T-cell (primary cell): ENCODE results near the gene RANBP2. TPM values are rescaled to one million over a fixed set of nuclear protein-coding genes. Genes with fewer than 3 reads are reported as not detected.
"Not testable (repeated sequence)": the region's sequence is repeated elsewhere in the genome, so short reads cannot be mapped to it uniquely, and the experiment has no call there.

Experiments used
- ATAC-seq, 4 experiments: fragments of 200-7000 bp in 3 of 4; fragments of 150-1000 bp in 1 of 4; cut with Tn5 transposase; replicated peaks in 1 of 4; 1 replicate in 3 of 4; 2 replicates in 1 of 4; pipeline ENCODE4 v1.10.0; 2021; ENCODE audit warnings: moderate library complexity in 3 of 4, mild to moderate bottlenecking in 2 of 4, moderate number of reproducible peaks in 1 of 4
- CTCF ChIA-PET, 2 donors: fragments of 300-600 bp; sonication (Branson Sonifier 250); formaldehyde crosslinking; loops; one replicate each; lab custom pipeline; 2022; ENCODE audit warnings: antibody characterized with exemption in 2 of 2; lab: Charles Lee
- POLR2A ChIA-PET, 2 donors: fragments of 300-600 bp; sonication (Branson Sonifier 250); formaldehyde crosslinking; loops; one replicate each; lab custom pipeline; 2022; ENCODE audit warnings: antibody characterized with exemption in 2 of 2; lab: Charles Lee
- DNase-seq, 35 experiments: peaks; one replicate each; pipeline versions ENCODE4 v3.0.0 to v3.0.0-alpha.2; 2013 to 2023
- H3K27ac ChIP-seq: one replicate; pipeline ENCODE4 v1.5.1; 2013; ENCODE audit warnings: low read length
- H3K27me3 ChIP-seq, 2 experiments: replicated peaks in 1 of 2; 1 replicate in 1 of 2; 2 replicates in 1 of 2; pipeline versions ENCODE4 v1.6.1 to v1.7.0; 2013; ENCODE audit warnings: low read length in 1 of 2, mixed read lengths in 1 of 2; ENCODE audit not compliant: control insufficient read depth in 2 of 2, insufficient read depth in 2 of 2; ENCODE audit errors: extremely low read depth in 1 of 2
- H3K36me3 ChIP-seq, 2 donors: 1 replicate in 1 of 2; 2 replicates in 1 of 2; pipeline versions ENCODE4 v1.6.1 to v1.7.0; 2013; ENCODE audit warnings: low read length in 1 of 2; ENCODE audit not compliant: control insufficient read depth in 2 of 2, insufficient read depth in 1 of 2; ENCODE audit errors: extremely low read depth in 1 of 2
- H3K4me1 ChIP-seq, 2 experiments: 1 replicate in 1 of 2; 2 replicates in 1 of 2; pipeline versions ENCODE4 v1.6.1 to v1.7.0; 2013; ENCODE audit warnings: low read length in 2 of 2, mixed read lengths in 1 of 2; ENCODE audit not compliant: insufficient read depth in 2 of 2, control insufficient read depth in 1 of 2; ENCODE audit errors: extremely low read depth in 1 of 2
- H3K4me3 ChIP-seq, 2 donors: 1 replicate in 1 of 2; 2 replicates in 1 of 2; pipeline versions ENCODE4 v1.5.1 to v1.7.0; 2013; ENCODE audit warnings: mild to moderate bottlenecking in 2 of 2, low read length in 1 of 2, moderate library complexity in 1 of 2; ENCODE audit not compliant: control insufficient read depth in 1 of 2; ENCODE audit errors: extremely low read depth in 1 of 2
- H3K9me3 ChIP-seq: 2 replicates; pipeline ENCODE4 v1.7.0; 2013
- H3K27ac Mint-ChIP-seq, 2 donors: one replicate each; pipeline ENCODE4 v1.8.0; 2020 to 2021; ENCODE audit warnings: mild to moderate bottlenecking in 2 of 2, mixed read lengths in 2 of 2
- H3K27me3 Mint-ChIP-seq, 2 donors: one replicate each; pipeline ENCODE4 v1.8.0; 2021 to 2022; ENCODE audit warnings: mixed read lengths in 2 of 2
- H3K36me3 Mint-ChIP-seq: one replicate; pipeline ENCODE4 v1.8.0; 2021; ENCODE audit warnings: mixed read lengths
- H3K4me1 Mint-ChIP-seq, 3 donors: one replicate each; pipeline ENCODE4 v1.8.0; 2020 to 2022; ENCODE audit warnings: mixed read lengths in 3 of 3, mild to moderate bottlenecking in 1 of 3
- H3K4me3 Mint-ChIP-seq, 3 donors: one replicate each; pipeline ENCODE4 v1.8.0; 2020 to 2022; ENCODE audit warnings: mild to moderate bottlenecking in 3 of 3, mixed read lengths in 3 of 3, moderate library complexity in 3 of 3
- H3K9me3 Mint-ChIP-seq, 3 donors: one replicate each; pipeline ENCODE4 v1.8.0; 2020 to 2022; ENCODE audit warnings: mixed read lengths in 3 of 3
- WGBS: methylation state at CpG from one replicate; pipeline ENCODE4 v1.1.5; 2013; ENCODE audit warnings: missing lambda C conversion rate; ENCODE audit not compliant: insufficient coverage; 5-methylcytosine and 5-hydroxymethylcytosine counted together
- total RNA-seq, 35 experiments: library from RNA in 6 of 35; stranded (reverse) in 6 of 35; fragments of 120-200 nt in 1 of 35; gene quantifications; one replicate each; pipeline versions ENCODE4 v1.2.1 to v1.2.4 and lab custom pipeline; 2013 to 2026

RANBP2 gene
- total RNA-seq, 5 donors from 2014 or later (not counting 1 experiment from before 2014, with no cell fraction given), result 65.8 to 131 (median 74.6) TPM

GRCh38 chr2:108680805-108681204 lies 38.5 kb upstream of the RANBP2 start:
- H3K27me3 Mint-ChIP-seq, H3K27ac Mint-ChIP-seq: not testable (repeated sequence)

GRCh38 chr2:108688818-108689756 lies 30.2 kb upstream of the RANBP2 start:
- H3K9me3 Mint-ChIP-seq, H3K27ac Mint-ChIP-seq, H3K4me3 Mint-ChIP-seq, DNase-seq, H3K27me3 Mint-ChIP-seq, H3K4me3 ChIP-seq, H3K9me3 ChIP-seq, CTCF ChIA-PET, POLR2A ChIA-PET, H3K4me1 ChIP-seq, H3K27me3 ChIP-seq, H3K4me1 Mint-ChIP-seq, H3K36me3 ChIP-seq, H3K27ac ChIP-seq, ATAC-seq: not testable (repeated sequence)
- 100% methylated on average over 1 of the region's 15 CpGs for WGBS
- peaks cover 16% of the 10 kb centered on the region for H3K36me3 Mint-ChIP-seq

More at GRCh38 chr2:108680805-108681204, 38.5 kb upstream of the RANBP2 start:
- DNase-seq, ATAC-seq, H3K27ac ChIP-seq, H3K4me3 Mint-ChIP-seq, H3K9me3 Mint-ChIP-seq, POLR2A ChIA-PET, H3K4me3 ChIP-seq, H3K27me3 ChIP-seq, H3K4me1 Mint-ChIP-seq, H3K9me3 ChIP-seq, H3K4me1 ChIP-seq: not testable (repeated sequence)
- CTCF ChIA-PET, result interaction anchor here in 1 of 2 donors (0.7 kb wide), 1 partner anchor 11 kb away, joined by 4 read pairs; no protein-coding TSS in a partner anchor
- no CpG with 5 or more reads among the region's 2 CpGs for WGBS
- H3K36me3 Mint-ChIP-seq, result peaks cover 34% of the 10 kb centered on the region
- H3K36me3 ChIP-seq, result peaks cover 0 to 30% of the 10 kb centered on the region in 2 donors

- H3K4me1 ChIP-seq, POLR2A ChIA-PET, H3K4me3 ChIP-seq, H3K9me3 Mint-ChIP-seq, H3K4me1 Mint-ChIP-seq, H3K27me3 ChIP-seq, H3K36me3 Mint-ChIP-seq, DNase-seq, H3K9me3 ChIP-seq, H3K36me3 ChIP-seq, H3K27me3 Mint-ChIP-seq, H3K27ac ChIP-seq, H3K4me3 Mint-ChIP-seq, H3K27ac Mint-ChIP-seq, CTCF ChIA-PET: not testable (repeated sequence)
- peak; percentile 57 to 74 (median 62) for ATAC-seq
- WGBS, result no CpG with 5 or more reads among the region's 1 CpG
Measured at GRCh38 chr2:108690001-108690400, 29.3 kb upstream of the RANBP2 start.

GRCh38 chr2:108691447-108691846 lies 27.8 kb upstream of the RANBP2 start:
- Mint-ChIP-seq H3K4me3 (no peak overlapping the region), H3K36me3 (peaks cover 5% of the 10 kb centered on the region), H3K9me3 (no peaks in the 10 kb centered on the region), H3K4me1 (no peaks in the 10 kb centered on the region), H3K27me3 (no peaks in the 10 kb centered on the region), H3K27ac (no peak overlapping the region)
- Histone ChIP-seq H3K4me1 (no peaks in the 10 kb centered on the region), H3K27me3 (no peaks in the 10 kb centered on the region), H3K9me3 (no peaks in the 10 kb centered on the region), H3K4me3 (no peak overlapping the region), H3K27ac (no peak overlapping the region), H3K36me3 (no peaks in the 10 kb centered on the region)
- CTCF ChIA-PET, result interaction anchor here (0.6 to 0.7 kb wide), 2 partner anchors 10 to 150 kb away, joined by 3 to 4 read pairs; no protein-coding TSS in a partner anchor
- POLR2A ChIA-PET, result no interaction called here
- ATAC-seq, result no peak
- 100% methylated on average over 3 of the region's 7 CpGs for WGBS
- no peak for DNase-seq

- ChIA-PET CTCF (no interaction called here), POLR2A (no interaction called here)
- no peak overlapping the region for H3K4me3 Mint-ChIP-seq
- no peaks in the 10 kb centered on the region for H3K9me3 ChIP-seq
- no peaks in the 10 kb centered on the region for H3K36me3 ChIP-seq
- peaks cover 0 to 4% of the 10 kb centered on the region in 2 experiments for H3K27me3 ChIP-seq
- no peak overlapping the region for H3K27ac ChIP-seq
- no peak for ATAC-seq
- H3K27me3 Mint-ChIP-seq, result no peaks in the 10 kb centered on the region
- no peaks in the 10 kb centered on the region for H3K4me1 ChIP-seq
- H3K27ac Mint-ChIP-seq, result no peak overlapping the region
- no peak for DNase-seq
- no peaks in the 10 kb centered on the region for H3K4me1 Mint-ChIP-seq
- no peaks in the 10 kb centered on the region for H3K9me3 Mint-ChIP-seq
- WGBS, result 67% methylated on average over 1 of the region's 3 CpGs
- no peak overlapping the region for H3K4me3 ChIP-seq
- H3K36me3 Mint-ChIP-seq, result peaks cover 1% of the 10 kb centered on the region
Measured at GRCh38 chr2:108701208-108701607, 18.1 kb upstream of the RANBP2 start.

- H3K4me1 ChIP-seq, result no peaks in the 10 kb centered on the region
- no peaks in the 10 kb centered on the region for H3K36me3 ChIP-seq
- no peak overlapping the region for H3K4me3 ChIP-seq
- no peak overlapping the region for H3K27ac ChIP-seq
- CTCF ChIA-PET, result no interaction called here
- Mint-ChIP-seq H3K9me3 (peaks cover 0 to 4% (median 0%) of the 10 kb centered on the region in 3 donors), H3K27me3 (no peaks in the 10 kb centered on the region), H3K4me1 (no peaks in the 10 kb centered on the region), H3K36me3 (peaks cover 3% of the 10 kb centered on the region), H3K27ac (no peak overlapping the region), H3K4me3 (no peak overlapping the region)
- WGBS, result 40% methylated on average over 1 of the region's 2 CpGs
- POLR2A ChIA-PET, result no interaction called here
- ATAC-seq (no peak), DNase-seq (no peak)
- no peaks in the 10 kb centered on the region for H3K9me3 ChIP-seq
- peaks cover 0 to 4% of the 10 kb centered on the region in 2 experiments for H3K27me3 ChIP-seq
Measured at GRCh38 chr2:108701806-108702205, 17.5 kb upstream of the RANBP2 start.
